K562 treated with DMSO at 1 percent for 48 hours (cell line): ENCODE data around the gene RGCC. TPM values are rescaled to one million over a fixed set of nuclear protein-coding genes. Genes with fewer than 3 reads are reported as not detected.

Experiments used
- total RNA-seq: library from RNA; unstranded; fragments of 300-600 nt; gene quantifications from 2 replicates; pipeline ENCODE4 v1.2.3, GENCODE V29; 2022; ENCODE audit warnings: low replicate concordance; ENCODE audit errors: extremely low read depth

The RGCC gene
- total RNA-seq = not detected in 2 replicates

GRCh38 chr13:41456768-41457588 is at the start of gene RGCC:
TSS of gene RGCC (plus strand) at chr13:41457550. CDS start at chr13:41457708, 158 bp downstream.

Other genes with a start within 250 kb of the RGCC start
- gene MTRF1, start 194.0 kb upstream of the RGCC start, total RNA-seq = not detected in 2 replicates
- gene NAA16, start 146.3 kb upstream of the RGCC start, total RNA-seq = not detected in 2 replicates